HG03460 (cell line): Measurements from ENCODE around the gene RUNDC1.
A peak's percentile ranks its signal among the peaks of the same experiment; 100 is the strongest.
"Not testable (repeated sequence)": the region's sequence is repeated elsewhere in the genome, so short reads cannot be mapped to it uniquely, and the experiment has no call there.

Experiments
- ATAC-seq: cut with Tn5 transposase; IDR thresholded peaks from one replicate; pipeline ENCODE4 v1.9.1; 2021; ENCODE audit not compliant: unreplicated experiment

RUNDC1 gene

DNA sequence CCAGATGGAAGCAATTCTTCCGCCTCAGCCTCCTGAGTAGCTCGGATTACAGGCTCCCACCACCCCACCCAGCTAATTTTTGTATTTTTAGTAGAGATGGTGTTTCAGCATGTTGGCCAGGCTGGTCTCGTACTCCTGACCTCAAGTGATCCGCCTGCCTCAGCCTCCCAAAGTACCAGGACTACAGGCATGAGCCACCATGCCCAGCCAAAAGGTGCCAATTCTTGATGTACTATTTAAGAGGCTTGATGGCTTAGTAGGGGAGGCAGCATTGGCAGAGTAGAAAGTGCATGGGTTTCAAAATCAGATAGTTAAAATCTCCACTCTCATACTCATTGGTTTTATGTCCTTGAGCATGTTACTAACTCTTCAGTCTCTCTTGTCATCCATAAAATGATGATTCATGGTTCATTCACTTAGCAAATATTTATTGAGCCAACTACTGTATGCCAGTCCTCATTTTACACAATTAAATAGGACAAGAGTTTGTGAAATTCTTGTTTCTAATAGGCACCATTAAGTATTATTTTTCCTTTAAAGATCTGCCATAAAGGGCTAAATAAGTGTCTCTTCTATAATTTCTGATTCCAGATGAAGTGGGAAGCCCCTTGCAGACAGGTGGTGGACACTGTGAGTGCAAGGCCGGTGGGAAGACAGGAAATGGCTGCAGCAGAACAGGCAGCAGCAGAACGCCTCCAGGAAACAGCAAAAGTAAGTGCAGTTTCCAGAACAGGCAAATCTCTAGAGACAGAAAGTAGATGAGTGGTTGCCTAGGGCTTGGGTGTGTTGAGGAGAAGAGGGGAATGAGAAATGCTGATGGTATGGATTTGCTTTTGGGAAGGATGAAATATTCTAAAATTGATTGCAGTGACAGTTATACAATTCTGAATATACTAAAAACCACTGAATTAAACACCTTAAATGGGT lies 9.6 kb downstream of the RUNDC1 start:
- ATAC-seq, result no peak

DNA sequence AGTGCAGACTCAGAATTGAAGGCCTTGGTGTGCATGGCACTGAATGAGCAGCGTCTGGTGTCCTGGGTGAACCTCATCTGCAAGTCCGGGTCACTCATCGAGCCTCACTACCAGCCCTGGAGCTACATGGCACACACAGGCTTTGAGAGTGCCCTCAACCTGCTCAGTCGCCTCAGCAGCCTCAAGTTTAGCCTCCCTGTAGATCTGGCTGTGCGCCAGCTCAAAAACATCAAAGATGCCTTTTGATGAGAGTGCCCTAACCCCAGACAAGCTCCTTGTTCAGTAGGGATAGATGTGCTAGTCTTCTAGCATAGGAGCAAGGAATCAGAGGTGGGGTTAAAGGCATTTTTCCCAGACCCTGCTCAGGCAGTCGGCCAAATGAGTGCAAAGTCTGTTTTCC lies 11.1 kb downstream of the RUNDC1 start:
- no peak for ATAC-seq

GRCh38 chr17:42992872-42993271 lies 12.5 kb downstream of the RUNDC1 start:
- no peak for ATAC-seq

GRCh38 chr17:42993913-42994312 lies 13.5 kb downstream of the RUNDC1 start:
- not testable (repeated sequence) for ATAC-seq

DNA sequence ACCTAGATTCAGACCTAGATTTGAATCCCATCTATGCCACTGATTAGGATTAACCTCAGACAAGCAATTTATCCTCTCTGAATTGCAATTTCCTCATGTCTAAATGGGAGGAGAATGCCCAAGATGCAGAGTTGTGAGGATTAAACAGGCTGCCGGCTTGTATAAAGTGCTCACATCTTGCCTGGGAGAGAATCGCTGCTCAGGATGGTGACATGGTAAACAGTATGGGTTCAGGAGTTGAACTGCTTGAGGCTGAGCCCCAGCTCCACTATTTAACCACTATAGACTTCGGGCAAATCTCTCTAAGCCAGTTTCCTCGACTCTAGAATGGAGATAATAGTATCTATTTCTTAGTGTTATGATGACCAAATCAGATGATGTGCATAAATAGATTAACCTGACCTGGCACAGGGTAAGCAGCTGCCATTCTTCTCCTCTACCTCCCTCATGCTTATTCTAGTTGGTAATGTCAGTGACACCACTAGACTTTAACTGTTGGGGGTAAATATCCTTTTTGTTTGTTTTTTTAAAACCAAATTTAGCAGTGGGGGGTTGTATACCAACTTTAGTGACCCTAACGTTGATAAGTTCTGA lies 17.1 kb downstream of the RUNDC1 start:
- ATAC-seq, result no peak

DNA sequence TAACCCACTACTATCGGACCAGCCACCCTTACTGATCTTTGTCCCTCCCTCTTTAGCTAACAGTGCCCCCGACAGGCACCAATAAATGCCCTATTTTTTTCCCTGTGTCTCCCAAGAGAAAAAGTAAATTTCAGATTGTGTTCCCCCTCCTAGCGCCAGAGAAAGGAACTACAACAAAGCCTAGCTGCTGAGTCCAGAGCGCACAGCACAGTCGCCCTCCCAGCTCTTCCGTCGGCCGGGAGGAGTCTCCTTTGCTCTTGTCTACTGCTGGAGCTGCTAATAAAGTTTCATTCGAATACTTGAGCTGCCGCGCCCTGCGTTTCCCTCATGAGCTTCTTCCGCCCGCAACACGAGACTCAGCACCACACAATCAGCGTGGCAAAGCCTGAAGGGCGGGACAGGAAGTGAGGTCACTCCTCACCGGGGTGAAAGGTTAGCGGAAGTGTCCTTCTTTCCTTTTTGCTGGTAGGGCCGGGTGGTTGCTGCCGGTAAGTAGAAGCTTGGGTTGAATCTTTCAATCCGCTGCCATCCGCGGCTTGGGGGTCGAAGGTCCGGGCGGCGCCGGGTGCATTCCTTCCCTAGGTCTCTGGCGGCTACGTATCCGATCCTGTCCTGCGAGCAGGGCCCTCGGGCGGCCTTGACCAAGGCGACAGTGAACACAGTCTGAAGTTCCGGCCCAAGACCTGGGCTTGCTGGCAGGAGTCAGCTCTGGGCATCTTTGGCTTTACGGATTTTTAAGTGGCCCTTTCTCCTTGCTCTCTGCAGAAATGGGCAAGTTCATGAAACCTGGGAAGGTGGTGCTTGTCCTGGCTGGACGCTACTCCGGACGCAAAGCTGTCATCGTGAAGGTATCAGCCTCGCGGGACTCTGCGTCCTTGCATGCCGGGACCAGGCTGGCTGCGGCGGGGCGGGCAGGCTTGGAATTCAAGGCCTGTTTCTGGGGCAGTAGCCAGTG lies 17.9 kb downstream of the RUNDC1 start, which contains the start of gene RPL27:
Gene RPL27, plus strand, starts transcription at position 436 of the 955 bp plus-strand sequence. Its CDS starts 332 bp downstream, at position 768.
- peak; percentile 90 for ATAC-seq

DNA sequence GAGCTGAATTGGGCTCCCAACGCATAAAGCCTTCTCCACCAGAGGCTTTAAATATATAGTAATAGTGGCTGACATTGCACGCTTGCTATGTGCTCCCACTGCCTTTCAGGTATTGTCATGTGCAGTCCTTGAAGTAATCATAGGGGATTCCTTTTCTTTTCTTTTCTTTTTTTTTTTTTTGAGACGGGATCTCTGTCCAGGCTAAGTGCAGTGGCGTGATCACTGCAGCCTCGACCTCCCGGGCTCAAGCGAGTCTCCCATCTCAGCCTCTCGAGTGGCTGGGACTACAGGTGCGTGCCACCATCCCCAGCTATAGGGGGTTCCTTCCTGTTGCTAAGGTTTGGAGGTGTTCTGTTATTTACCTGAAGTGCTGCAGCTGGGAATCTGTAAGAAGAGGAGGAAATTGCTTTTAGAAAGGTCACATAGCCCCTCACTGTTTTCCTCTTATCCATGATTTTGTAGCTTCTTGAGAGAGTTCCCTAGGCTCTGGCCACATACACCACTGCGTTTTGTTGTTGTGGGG lies 18.7 kb downstream of the RUNDC1 start:
- no peak for ATAC-seq

- ATAC-seq, result not testable (repeated sequence)
These were observed 20.5 kb downstream of the RUNDC1 start for GRCh38 chr17:43000894-43001293.

DNA sequence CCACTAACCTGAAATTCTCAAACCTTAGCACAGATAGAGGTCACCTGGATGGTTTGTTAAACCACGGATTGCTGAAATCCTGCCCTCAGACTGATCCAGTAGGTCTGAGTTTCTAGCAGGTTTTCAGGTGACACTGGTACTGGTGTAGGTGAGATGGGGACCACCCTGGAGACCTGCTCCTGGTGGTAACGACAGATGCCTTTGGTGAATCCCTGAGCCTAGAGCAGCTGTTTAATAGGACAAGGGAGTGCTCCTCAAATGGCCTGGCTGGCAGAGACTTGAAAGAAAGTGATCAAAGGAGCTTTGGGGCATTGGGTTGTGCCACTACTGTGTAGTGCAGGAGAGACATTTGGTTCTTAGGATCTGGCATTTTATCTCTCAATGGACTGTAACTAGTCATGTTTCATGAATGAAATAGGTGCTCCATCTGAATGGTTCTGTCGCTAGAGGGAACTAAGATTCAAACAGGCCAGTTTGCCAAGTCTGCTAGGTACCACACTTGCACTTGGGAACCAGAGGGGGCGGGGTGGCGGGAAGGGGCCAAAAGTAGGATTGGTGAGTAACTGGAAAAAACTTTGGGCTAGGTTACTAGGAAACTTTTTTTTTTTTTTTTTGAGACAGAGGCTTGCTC lies 23.3 kb downstream of the RUNDC1 start:
- no peak for ATAC-seq

- peak; percentile 82 for ATAC-seq
These were observed 26.5 kb downstream of the RUNDC1 start, which contains the start of gene IFI35 for GRCh38 chr17:43006639-43007551. Gene IFI35, plus strand, starts transcription at chr17:43006784. Its CDS starts 164 bp downstream, at chr17:43006948.

GRCh38 chr17:43010667-43011308 lies 30.4 kb downstream of the RUNDC1 start:
- no peak for ATAC-seq

DNA sequence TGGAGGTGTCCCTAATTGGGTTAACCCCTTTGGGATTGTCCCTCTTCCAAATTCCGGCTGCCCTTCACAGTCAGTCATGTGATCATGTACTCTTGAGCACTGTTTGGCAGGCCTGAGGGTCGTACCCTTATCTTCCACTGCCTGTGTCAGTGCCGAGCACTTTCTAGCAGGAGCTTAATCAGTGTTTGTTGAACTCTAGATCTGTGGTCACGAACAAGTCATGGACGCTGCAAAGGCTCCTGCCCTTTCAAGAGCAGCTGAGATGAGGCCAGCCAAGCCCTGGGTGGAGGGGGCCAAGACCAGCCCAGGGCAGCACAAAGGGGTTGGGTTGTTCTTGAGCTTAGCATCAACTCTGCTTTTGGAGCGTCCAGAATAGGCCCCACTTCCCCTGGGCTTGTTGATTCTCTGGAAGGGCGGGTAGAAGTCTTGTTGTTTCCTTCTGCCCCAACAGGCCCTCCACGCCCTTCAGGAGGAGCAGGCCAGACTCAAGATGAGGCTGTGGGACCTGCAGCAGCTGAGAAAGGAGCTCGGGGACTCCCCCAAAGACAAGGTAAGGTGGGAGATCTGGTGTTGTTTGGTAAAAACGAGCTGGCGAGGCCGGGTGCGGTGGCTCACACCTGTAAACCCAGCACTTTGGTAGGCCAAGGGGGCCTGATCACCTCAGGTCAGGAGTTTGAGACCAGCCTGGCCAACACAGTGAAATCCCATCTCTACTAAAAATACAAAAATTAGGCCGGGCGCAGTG lies 31.5 kb downstream of the RUNDC1 start:
- ATAC-seq, result no peak

DNA sequence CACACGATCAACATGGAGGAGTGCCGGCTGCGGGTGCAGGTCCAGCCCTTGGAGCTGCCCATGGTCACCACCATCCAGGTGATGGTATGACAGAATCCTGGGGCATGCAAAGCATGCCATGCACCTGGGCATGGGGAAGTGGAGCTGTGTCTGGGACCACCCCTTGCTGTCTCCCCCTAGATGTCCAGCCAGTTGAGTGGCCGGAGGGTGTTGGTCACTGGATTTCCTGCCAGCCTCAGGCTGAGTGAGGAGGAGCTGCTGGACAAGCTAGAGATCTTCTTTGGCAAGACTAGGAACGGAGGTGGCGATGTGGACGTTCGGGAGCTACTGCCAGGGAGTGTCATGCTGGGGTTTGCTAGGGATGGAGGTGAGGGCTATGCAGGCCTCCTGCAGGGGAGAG lies 32.9 kb downstream of the RUNDC1 start:
- ATAC-seq, result no peak

DNA sequence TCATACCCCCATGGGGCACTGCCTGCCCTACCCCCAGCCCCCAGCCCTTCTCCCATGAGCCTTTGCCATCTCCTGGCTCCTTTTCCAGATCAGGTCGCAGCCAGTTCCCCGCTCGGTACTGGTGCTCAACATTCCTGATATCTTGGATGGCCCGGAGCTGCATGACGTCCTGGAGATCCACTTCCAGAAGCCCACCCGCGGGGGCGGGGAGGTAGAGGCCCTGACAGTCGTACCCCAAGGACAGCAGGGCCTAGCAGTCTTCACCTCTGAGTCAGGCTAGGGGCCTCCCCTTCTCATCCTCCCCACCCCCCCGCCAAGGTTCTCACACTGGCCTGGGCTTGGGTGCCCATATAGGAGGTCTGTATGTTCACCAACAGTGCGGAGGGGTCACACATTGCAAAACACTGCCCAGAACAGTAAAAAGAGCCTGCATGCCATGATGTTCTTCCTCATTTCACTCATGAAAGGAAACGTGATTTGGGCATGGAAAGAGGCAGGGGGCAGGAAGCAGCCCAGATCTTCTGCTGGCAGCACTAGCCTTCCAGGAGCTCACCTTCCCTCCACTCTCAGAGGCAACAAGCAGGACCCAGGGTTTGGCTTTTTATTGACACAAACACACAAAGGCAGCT lies 33.8 kb downstream of the RUNDC1 start:
- ATAC-seq, result no peak

DNA sequence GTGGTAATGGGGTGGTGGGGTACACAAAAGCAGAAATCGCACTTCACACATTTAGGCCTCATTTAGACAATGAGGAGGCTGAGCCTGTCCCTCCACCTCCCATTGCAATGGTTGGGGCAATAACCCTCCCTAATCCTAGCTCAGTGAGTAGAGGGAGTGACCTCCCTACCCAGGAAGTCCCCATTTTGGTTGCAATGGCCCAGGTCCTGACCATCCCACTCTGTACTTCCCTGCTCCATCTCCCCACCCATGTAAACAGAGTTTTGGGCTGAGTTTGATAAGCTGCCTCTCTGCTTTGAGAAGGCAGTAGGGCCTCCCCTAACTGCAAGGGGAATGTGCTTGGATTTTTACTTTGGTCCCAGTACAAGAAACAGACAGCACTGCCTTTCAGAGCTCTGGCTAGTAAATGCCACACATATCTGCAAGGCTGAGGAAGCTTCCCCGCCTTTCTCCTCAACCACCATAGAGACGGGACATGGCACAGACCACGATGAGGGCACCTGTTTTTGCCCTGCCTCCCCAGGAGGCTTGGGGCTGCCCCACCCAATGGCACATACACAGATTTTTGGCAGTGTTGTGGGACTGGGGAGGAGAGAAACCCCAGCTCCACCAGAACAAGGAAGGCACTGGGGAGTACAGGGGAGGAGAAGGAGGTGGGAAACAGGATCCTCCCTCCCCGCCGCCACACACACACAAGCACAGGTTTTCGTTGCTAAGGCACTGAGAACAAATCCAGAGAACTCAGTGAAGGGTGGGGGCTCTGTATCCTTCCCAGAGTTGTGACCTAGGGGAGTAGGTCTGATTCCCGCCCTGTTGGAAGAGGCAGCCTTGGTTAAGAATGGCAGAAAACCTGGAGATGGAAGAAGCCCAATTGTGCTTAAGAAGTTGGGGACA lies 34.5 kb downstream of the RUNDC1 start:
- ATAC-seq, result no peak

DNA sequence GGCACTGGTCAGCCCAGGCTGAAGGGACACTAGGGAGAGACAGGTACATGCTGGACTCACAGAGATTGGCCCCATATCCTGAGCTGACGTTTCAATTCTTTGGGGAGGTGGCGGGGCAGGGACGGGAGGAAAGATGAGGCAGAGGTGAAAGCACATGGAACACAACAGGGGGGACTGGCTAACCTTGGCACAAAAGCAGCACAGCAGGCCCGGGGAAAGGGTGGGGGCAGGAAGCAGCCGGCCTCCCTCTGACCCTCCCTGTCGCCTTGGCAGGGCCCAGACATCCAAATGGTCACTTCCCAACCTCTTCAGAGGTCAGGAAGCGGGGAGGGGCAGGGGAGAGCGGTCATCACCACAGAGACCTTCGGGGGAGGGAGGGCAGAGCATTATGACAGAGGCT lies 35.2 kb downstream of the RUNDC1 start:
- ATAC-seq, result no peak

GRCh38 chr17:43016216-43016615 lies 35.9 kb downstream of the RUNDC1 start:
- ATAC-seq, result no peak
